DMS153 treated with DMSO at 0.1 percent for 48 hours (cell line): ENCODE measurements around the gene PABPN1.

Source experiments
- DNase-seq: peaks from one replicate; lab custom pipeline; 2025; ENCODE audit not compliant: unreplicated experiment; lab: John Stamatoyannopoulos, UW

PABPN1 gene

GRCh38 chr14:23326491-23327332 is 5.5 kb downstream of the PABPN1 start:
- DNase-seq: no peak

DNA sequence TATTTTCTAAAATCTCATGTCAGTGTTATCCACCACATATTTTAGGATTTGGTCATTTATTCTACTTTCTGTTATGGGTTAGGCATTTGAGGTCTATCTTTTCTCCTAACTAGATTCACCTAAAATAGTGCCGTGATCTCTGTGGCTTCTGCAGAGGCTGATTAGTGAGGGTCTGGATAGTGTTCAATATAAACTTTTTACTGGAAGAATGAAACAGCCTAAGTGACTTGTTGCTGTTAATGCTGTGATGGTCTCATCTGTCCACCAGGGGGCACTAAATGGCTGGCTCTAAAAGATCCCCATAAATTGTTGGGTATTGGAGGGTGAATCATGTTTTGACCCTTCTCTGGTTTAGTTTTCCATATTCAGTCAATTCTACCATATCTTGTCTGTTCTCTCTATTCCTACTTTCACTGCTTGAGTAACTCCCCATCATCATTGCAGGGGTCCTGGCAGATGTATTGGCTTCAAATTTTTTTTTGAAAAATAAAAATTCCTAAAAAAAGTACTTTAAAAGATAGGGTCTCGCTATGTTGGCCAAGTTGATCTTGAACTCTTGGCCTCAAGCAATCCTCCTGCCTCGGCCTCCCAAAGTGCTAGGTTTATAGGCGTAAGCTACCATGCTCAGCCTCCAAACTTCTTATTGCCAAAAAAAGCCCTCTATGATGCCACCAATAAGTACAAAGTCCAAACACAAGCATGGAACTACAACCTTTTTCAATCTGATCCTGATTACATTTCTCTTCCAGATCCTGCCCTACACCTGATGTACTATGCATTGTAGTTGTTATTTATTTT is 6.9 kb downstream of the PABPN1 start:
- peak; percentile 57 for DNase-seq

DNA sequence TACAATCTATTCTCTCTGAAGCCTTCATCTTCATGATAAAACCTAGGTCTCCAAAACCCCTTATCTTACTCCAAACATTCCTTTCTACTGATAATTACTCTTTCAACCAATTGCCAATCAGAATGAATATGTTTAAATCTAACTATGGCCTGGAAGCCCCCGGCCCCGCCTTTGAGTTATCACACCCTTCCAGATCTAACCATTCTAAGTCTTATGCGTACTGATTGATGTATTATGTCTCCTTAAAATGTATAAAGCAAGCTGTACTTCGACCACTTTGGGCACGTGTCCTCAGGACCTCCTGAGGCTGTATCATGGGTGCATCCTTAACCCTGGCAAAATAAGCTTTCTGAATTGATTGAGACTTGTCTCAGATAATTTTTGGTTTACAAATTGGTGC is 14.4 kb downstream of the PABPN1 start:
- no peak for DNase-seq

DNA sequence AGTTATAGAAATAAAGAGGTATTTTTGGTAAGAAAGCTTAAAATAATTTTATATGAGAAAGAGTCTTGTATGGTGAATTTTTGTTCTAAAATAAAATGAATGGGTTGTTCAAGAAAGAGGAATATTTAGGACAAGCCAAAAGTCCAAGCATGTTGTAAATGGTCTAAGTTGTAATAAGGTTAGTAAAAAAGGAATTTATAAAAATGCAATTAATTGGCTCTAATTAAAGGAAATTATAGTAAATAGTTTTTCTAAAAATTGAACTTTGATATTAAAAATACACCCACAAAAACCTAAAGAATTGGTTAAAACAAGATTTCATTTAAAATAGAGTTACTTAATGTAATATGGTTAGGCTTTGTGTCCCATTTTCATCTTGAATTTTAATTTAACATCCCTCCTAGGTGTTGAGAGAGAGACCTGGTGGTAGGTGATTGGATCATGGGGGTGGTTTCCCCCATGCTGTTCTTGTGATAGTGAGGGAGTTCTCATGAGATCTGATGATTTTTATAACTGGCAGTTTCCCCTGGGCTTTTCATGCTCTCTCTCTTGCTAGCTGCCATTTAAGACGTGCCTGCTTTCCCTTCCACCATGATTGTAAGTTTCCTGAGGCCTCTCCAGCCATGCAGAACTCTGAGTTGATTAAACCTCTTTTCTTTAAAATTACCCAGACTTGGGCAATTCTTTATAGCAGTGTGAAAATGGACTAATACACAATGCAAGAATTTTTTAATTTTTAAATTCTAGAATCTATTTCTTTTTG is 18.4 kb downstream of the PABPN1 start:
- no peak for DNase-seq

- DNase-seq: no peak
Measured at GRCh38 chr14:23344481-23344880, 23.2 kb downstream of the PABPN1 start.

- DNase-seq: no peak
Measured at GRCh38 chr14:23345987-23346692, 24.9 kb downstream of the PABPN1 start.

DNA sequence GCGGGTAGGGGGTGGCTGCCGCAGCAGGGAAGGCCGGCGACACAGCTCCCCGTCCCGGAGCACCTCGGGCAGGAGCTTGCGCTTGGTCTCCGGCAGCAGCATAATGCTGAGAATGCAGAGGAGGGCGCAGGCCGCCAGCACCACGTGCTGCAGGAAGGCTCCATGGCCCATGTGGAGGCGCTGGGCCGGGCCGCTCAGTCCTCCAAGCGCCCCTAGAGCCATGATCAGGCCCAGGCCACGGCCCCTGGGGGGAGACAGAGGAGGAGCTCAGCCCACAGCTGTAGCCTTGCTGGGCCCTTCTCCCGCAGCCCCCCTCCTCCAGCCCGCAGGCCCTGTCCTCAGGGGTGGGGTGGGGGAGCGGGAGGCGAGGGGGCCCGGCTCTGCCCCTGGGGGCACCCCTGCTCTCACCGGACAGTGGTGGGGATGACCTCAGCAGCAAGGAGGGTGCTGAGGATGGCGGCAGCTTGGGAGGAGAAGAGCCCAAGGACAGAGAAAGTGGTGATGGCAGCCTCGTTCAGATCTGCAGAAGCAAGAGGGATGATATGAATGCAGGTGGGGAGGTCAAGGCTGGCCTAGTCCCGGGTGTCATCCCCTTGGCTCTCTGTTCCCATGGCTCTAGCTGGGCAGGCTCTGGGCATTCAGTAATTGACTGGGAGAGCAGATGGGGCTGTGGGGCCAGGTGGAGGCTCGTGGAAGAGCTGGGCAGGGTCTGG is 25.6 kb downstream of the PABPN1 start:
- DNase-seq: no peak

DNA sequence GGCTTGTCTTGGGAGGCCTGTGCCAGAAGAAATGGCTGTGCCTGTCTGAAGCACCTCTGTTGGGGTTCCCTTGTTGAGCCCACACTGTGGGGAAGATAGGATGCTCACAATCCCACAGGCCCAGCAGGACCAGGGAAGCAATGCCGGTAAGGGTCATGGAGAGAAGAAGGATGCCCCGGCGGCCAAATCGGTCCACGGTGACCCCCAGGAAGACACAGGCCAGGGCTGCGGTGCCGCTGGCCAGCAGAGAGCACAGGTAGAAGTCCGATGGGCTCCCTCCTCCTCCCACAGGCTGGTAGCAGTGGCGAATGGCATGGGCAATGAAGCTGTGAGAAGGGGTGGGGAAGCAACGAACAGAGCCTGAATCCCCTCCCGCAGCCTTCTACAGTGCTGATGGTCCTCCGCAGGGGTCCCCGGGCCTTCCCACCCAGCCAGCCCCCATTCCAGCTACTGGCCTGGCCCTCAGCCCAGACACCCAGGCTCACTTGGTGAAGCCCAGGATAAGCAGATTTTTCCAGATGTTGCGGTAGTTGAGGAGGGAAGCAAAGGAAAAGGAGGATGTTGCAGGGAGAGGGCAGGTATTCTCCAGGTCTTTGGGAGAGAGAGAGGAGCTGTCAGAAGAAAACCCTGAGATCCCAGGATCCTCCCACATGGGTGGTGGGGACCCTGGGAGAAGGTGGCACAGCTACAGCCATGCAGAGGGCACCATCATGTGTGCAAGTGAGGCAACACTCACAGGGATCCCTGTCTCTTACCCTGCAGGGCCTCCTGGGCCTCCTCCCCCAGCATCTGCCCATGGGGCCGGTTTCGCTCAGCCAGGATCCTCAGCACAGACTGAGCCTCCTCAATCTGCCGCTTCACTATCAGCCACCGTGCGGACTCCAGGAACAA is 26.4 kb downstream of the PABPN1 start:
- DNase-seq: no peak

DNA sequence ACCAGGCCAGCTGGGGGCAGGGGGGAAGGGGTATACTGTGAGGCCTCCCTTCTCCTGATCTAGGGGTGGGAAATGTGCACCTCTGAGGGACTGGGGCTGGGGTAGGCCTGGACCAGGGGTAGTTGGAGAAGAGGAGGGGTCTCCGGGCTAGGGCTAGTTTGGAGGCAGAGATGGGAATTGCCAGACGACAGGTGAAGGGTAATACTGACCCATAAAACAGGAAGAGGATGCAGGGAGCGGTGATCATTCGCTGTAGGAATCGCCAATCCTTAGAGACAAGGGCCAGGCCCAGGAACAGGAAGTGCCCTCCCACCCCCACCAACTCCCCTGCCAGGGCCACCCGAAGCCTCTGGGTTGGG is 27.0 kb downstream of the PABPN1 start:
- no peak for DNase-seq

GRCh38 chr14:23349156-23349845 is 28.0 kb downstream of the PABPN1 start:
- DNase-seq: no peak

- DNase-seq: no peak
Measured at GRCh38 chr14:23351681-23352505, 30.6 kb downstream of the PABPN1 start.

- peak; percentile 48 for DNase-seq
Measured at GRCh38 chr14:23352506-23353432, 31.5 kb downstream of the PABPN1 start, which contains the start of gene SLC22A17. Gene SLC22A17 (minus strand): TSS chr14:23352887.

- DNase-seq: no peak
Measured at GRCh38 chr14:23353433-23353780, 32.1 kb downstream of the PABPN1 start.

GRCh38 chr14:23354990-23355389 is 33.7 kb downstream of the PABPN1 start:
- DNase-seq: no peak

DNA sequence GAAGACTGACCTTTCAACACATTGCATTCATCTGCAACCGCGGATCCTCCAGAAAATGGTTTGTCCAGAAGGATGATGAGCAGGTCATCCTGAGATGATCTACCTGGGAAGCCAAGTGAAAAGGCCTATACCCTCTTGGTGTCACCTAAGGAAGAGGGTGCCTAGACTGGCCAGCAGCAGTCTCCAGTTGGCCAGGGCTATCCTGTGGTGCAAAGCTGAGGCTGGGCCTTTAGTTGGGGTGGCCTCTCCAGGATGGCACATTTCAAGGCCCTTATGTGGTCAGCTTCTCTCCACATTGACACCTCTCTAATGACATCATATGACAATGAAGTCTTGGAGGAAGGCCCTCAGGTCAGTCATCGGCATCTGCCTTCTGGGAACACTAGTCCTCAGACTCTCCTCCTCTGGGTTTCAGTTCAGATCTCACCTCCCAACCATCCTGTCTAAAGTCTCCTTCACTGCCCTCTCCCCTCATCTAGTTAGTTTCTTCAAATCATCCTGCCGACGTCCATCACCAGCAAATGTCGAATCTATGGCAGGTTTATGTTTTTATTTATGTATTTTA is 34.7 kb downstream of the PABPN1 start:
- DNase-seq: no peak

DNA sequence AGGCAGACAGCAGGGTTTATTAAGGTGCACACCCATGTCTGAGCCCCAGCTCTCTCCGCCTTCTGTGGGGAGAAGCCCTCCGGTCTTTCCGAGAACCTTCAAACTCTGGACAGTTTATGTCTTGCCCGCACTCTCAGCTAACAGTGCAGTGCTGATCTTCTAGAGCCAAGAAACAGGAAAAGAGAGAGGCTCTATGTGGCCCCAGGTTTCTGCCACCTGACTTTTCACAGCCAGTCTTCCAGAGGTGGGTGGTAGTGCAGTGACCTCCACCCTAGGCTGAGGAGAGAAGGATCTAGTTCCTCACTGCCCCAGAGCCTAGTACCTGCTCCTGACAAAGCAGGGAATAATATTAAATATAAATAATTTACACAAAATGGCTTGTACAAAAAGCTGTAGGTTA is 35.4 kb downstream of the PABPN1 start:
- DNase-seq: no peak

DNA sequence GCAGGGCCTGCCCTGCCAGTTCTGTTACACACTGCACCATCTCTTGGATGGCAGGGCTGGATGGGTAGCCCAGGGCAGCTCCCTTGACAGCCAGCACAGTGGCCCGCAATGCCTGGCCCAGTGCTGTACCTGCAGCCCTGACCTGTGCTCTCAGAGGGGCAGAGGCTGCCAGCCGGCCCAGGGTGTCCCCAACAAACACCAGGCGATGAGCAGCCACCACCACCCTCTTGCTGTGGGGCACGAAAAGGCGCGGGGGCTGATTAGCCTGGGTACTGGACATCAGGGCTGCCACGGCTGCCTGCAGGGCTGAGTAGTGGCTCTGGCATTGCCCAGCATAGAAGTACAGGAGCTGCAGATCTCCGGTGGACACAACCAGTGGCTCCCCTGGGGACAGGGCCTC is 36.0 kb downstream of the PABPN1 start:
- DNase-seq: no peak
